SK-N-SH treated with all-trans-retinoic acid at 6 μM for 48 hours (cell line): Measurements from ENCODE around the gene ST8SIA2.

Source experiments
- ARNTL ChIP-seq: fragments of 450-650 bp; formaldehyde crosslinking; IDR thresholded peaks from 2 replicates; pipeline ENCODE4 v1.5.0; 2020; ENCODE audit warnings: low read depth, mild to moderate bottlenecking, moderate library complexity, borderline replicate concordance
- BACH2 ChIP-seq: fragments of 250-450 bp; sonication (Bioruptor Pico); IDR thresholded peaks from 2 replicates; pipeline ENCODE4 v1.9.0; 2021; ENCODE audit warnings: mild to moderate bottlenecking, borderline replicate concordance
- ESRRG ChIP-seq: fragments of 250-450 bp; sonication (Bioruptor Pico); IDR thresholded peaks from 2 replicates; pipeline ENCODE4 v1.6.1; 2021; ENCODE audit warnings: mild to moderate bottlenecking
- GLIS3 ChIP-seq: fragments of 250-450 bp; sonication (Bioruptor Pico); IDR thresholded peaks from 2 replicates; pipeline ENCODE4 v1.5.0; 2020; ENCODE audit warnings: mild to moderate bottlenecking, moderate library complexity
- SNAI2 ChIP-seq: fragments of 250-450 bp; sonication (Bioruptor Pico); IDR thresholded peaks from 2 replicates; pipeline ENCODE4 v1.5.0; 2020; ENCODE audit warnings: mild to moderate bottlenecking, moderate library complexity
- ZFP3 ChIP-seq: fragments of 250-450 bp; sonication (Bioruptor Pico); IDR thresholded peaks from 2 replicates; pipeline ENCODE4 v1.5.0; 2020; ENCODE audit warnings: mild to moderate bottlenecking, moderate library complexity
- ZNF70 ChIP-seq: fragments of 450-650 bp; formaldehyde crosslinking; IDR thresholded peaks from 2 replicates; pipeline ENCODE4 v1.5.0; 2020; ENCODE audit warnings: mild to moderate bottlenecking, moderate library complexity
- TF ChIP-seq, protein P1 (sequence below): fragments of 250-450 bp; sonication (Bioruptor Pico); IDR thresholded peaks from 2 replicates; pipeline ENCODE4 v1.8.0; 2020; ENCODE audit warnings: mild to moderate bottlenecking, moderate library complexity, borderline replicate concordance
- TF ChIP-seq, protein P2 (sequence below): fragments of 250-450 bp; sonication (Bioruptor Pico); IDR thresholded peaks from 2 replicates; pipeline ENCODE4 v1.5.1; 2021; ENCODE audit warnings: mild to moderate bottlenecking, moderate library complexity

DNA sequence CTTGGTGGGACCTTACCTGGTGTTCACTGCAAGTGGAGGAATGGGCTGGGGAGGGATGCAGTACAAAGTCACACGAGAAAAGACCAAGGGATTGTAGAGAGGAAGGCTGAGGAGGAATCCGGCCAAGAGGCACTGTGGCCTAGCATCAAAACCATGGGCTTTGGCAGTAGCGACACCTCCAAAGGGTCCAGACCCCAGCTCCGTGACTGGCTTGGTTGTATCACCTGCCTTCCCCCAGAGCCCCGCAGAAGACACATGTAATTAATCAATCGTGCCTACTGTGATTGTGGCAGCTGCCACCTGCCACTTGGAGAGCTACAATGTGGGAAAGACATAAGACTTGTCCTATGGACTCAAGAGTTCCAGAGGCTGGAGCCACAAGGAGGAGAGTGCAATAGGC, 54.7 kb downstream of the ST8SIA2 start:
- no peak for TF ChIP-seq SNAI2
- no peak for TF ChIP-seq ZNF70 (CRISPR knock-in tag)
- no peak for TF ChIP-seq BACH2 (CRISPR knock-in tag)
- no peak for TF ChIP-seq ARNTL (CRISPR knock-in tag)
- TF ChIP-seq, protein P1, sequence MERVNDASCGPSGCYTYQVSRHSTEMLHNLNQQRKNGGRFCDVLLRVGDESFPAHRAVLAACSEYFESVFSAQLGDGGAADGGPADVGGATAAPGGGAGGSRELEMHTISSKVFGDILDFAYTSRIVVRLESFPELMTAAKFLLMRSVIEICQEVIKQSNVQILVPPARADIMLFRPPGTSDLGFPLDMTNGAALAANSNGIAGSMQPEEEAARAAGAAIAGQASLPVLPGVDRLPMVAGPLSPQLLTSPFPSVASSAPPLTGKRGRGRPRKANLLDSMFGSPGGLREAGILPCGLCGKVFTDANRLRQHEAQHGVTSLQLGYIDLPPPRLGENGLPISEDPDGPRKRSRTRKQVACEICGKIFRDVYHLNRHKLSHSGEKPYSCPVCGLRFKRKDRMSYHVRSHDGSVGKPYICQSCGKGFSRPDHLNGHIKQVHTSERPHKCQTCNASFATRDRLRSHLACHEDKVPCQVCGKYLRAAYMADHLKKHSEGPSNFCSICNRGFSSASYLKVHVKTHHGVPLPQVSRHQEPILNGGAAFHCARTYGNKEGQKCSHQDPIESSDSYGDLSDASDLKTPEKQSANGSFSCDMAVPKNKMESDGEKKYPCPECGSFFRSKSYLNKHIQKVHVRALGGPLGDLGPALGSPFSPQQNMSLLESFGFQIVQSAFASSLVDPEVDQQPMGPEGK (CRISPR knock-in tag), result no peak
- no peak for TF ChIP-seq GLIS3 (CRISPR knock-in tag)
- no peak for TF ChIP-seq ZFP3
- TF ChIP-seq, protein P2, sequence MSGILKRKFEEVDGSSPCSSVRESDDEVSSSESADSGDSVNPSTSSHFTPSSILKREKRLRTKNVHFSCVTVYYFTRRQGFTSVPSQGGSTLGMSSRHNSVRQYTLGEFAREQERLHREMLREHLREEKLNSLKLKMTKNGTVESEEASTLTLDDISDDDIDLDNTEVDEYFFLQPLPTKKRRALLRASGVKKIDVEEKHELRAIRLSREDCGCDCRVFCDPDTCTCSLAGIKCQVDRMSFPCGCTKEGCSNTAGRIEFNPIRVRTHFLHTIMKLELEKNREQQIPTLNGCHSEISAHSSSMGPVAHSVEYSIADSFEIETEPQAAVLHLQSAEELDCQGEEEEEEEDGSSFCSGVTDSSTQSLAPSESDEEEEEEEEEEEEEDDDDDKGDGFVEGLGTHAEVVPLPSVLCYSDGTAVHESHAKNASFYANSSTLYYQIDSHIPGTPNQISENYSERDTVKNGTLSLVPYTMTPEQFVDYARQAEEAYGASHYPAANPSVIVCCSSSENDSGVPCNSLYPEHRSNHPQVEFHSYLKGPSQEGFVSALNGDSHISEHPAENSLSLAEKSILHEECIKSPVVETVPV (CRISPR knock-in tag), result no peak
- no peak for TF ChIP-seq ESRRG (CRISPR knock-in tag)
